Suprapubic skin (tissue), 4 donors: ENCODE results near the gene HSPG2.

Experiments used
- CTCF ChIP-seq, 2 donors: fragments of 200-600 bp in 1 of 2; fragments of 450-650 bp in 1 of 2; sonication (generic) in 1 of 2; IDR thresholded peaks; one replicate each; pipeline ENCODE4 v1.5.1; 2016 to 2019; ENCODE audit warnings: antibody characterized with exemption in 2 of 2, mild to moderate bottlenecking in 1 of 2, moderate library complexity in 1 of 2
- EP300 ChIP-seq: sonication (generic); formaldehyde crosslinking; IDR thresholded peaks from one replicate; pipeline ENCODE4 v1.6.1; 2017; ENCODE audit warnings: antibody characterized with exemption
- POLR2A ChIP-seq, 2 donors: fragments of 450-650 bp; IDR thresholded peaks; one replicate each; pipeline ENCODE4 v1.6.1; 2017; ENCODE audit warnings: antibody characterized with exemption in 2 of 2, mild to moderate bottlenecking in 2 of 2, moderate library complexity in 2 of 2
- POLR2AphosphoS5 ChIP-seq, 3 donors: sonication (generic); formaldehyde crosslinking; IDR thresholded peaks; one replicate each; pipeline ENCODE4 v1.6.1; 2017; ENCODE audit warnings: antibody characterized with exemption in 3 of 3

- TF ChIP-seq CTCF (IDR thresholded peaks at IDR 0.05) (no peak), EP300 (no peak), POLR2A (IDR thresholded peaks at IDR 0.05) (no peak), POLR2AphosphoS5 (IDR thresholded peaks at IDR 0.05) (no peak)
Measured at GRCh38 chr1:21935393-21935804, 1.7 kb downstream of the HSPG2 start.
